MM.1S (cell line): Measurements from ENCODE around the gene EED.
A peak's percentile ranks its signal among the peaks of the same experiment; 100 is the strongest.

Source experiments
- DNase-seq: peaks from one replicate; pipeline ENCODE4 v3.0.0-alpha.2; 2015
- H2AFZ ChIP-seq: fragments of 300-600 bp; sonication (generic); 2 replicates; pipeline ENCODE4 v1.6.0; 2016; ENCODE audit warnings: antibody characterized with exemption, low read length
- H3F3A ChIP-seq: fragments of 300-600 bp; sonication (generic); 2 replicates; pipeline ENCODE4 v1.6.1; 2016; ENCODE audit warnings: mild to moderate bottlenecking, antibody characterized with exemption, low read length, moderate library complexity, mixed read lengths; ENCODE audit not compliant: insufficient read depth
- H3K27ac ChIP-seq: fragments of 300-600 bp; sonication (generic); 2 replicates; pipeline ENCODE4 v1.5.1; 2016; ENCODE audit warnings: mild to moderate bottlenecking, low read length
- H3K27me3 ChIP-seq: fragments of 300-600 bp; sonication (generic); replicated peaks from 2 replicates; pipeline ENCODE4 v1.6.0; 2016; ENCODE audit warnings: low read length; ENCODE audit not compliant: insufficient read depth
- H3K36me3 ChIP-seq: fragments of 300-600 bp; sonication (generic); replicated peaks from 2 replicates; pipeline ENCODE4 v1.6.1; 2016; ENCODE audit warnings: mild to moderate bottlenecking, low read length, mixed read lengths; ENCODE audit not compliant: insufficient read depth
- H3K4me1 ChIP-seq: fragments of 300-600 bp; sonication (generic); 2 replicates; pipeline ENCODE4 v1.6.1; 2016; ENCODE audit warnings: low read length, mixed read lengths
- H3K4me2 ChIP-seq: fragments of 300-600 bp; sonication (generic); 2 replicates; pipeline ENCODE4 v1.6.0; 2016; ENCODE audit warnings: low read depth, low read length
- H3K4me3 ChIP-seq: fragments of 300-600 bp; sonication (generic); 2 replicates; pipeline ENCODE4 v1.5.1; 2016; ENCODE audit warnings: low read length, mixed read lengths
- H3K79me2 ChIP-seq: fragments of 300-600 bp; sonication (generic); 2 replicates; pipeline ENCODE4 v1.6.1; 2016; ENCODE audit warnings: mixed run types, low read length, mixed read lengths
- H3K9ac ChIP-seq: fragments of 300-600 bp; sonication (generic); 2 replicates; pipeline ENCODE4 v1.6.1; 2016; ENCODE audit warnings: low read length, mixed read lengths
- H3K9me2 ChIP-seq: fragments of 300-600 bp; sonication (generic); replicated peaks from 2 replicates; pipeline ENCODE4 v1.6.1; 2016; ENCODE audit warnings: mild to moderate bottlenecking, low read length, mixed read lengths; ENCODE audit not compliant: insufficient read depth
- H3K9me3 ChIP-seq: fragments of 300-600 bp; sonication (generic); replicated peaks from 2 replicates; pipeline ENCODE4 v1.6.1; 2016; ENCODE audit warnings: mild to moderate bottlenecking, low read length, mixed read lengths; ENCODE audit not compliant: insufficient read depth
- H4K20me1 ChIP-seq: fragments of 300-600 bp; sonication (generic); 2 replicates; pipeline ENCODE4 v1.6.1; 2016; ENCODE audit warnings: mild to moderate bottlenecking, low read length, moderate library complexity, mixed read lengths; ENCODE audit not compliant: insufficient read depth
- EZH2 ChIP-seq: fragments of 300-600 bp; sonication (generic); optimal IDR thresholded peaks from 2 replicates; pipeline ENCODE3; 2017; ENCODE audit warnings: low read depth, mild to moderate bottlenecking, antibody characterized with exemption, low read length, mixed read lengths
- EZH2phosphoT487 ChIP-seq: fragments of 300-600 bp; sonication (generic); IDR thresholded peaks from 2 replicates; pipeline ENCODE4 v1.6.1; 2018; ENCODE audit warnings: antibody characterized with exemption, low read length
- TF ChIP-seq, protein P1 (sequence below): fragments of 300-600 bp; sonication (generic); IDR thresholded peaks from 2 replicates; pipeline ENCODE4 v1.5.1; 2016; ENCODE audit warnings: antibody characterized with exemption, low read length, mixed read lengths

Gene EED

GRCh38 chr11:86218125-86219084, 26.1 kb upstream of the EED start:
- TF ChIP-seq EZH2phosphoT487 (no peak), EZH2 (no peak)
- TF ChIP-seq, protein P1, sequence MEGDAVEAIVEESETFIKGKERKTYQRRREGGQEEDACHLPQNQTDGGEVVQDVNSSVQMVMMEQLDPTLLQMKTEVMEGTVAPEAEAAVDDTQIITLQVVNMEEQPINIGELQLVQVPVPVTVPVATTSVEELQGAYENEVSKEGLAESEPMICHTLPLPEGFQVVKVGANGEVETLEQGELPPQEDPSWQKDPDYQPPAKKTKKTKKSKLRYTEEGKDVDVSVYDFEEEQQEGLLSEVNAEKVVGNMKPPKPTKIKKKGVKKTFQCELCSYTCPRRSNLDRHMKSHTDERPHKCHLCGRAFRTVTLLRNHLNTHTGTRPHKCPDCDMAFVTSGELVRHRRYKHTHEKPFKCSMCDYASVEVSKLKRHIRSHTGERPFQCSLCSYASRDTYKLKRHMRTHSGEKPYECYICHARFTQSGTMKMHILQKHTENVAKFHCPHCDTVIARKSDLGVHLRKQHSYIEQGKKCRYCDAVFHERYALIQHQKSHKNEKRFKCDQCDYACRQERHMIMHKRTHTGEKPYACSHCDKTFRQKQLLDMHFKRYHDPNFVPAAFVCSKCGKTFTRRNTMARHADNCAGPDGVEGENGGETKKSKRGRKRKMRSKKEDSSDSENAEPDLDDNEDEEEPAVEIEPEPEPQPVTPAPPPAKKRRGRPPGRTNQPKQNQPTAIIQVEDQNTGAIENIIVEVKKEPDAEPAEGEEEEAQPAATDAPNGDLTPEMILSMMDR = peak; percentile 88
- no peaks in the 10 kb centered on the region for H3K4me1 ChIP-seq

DNA sequence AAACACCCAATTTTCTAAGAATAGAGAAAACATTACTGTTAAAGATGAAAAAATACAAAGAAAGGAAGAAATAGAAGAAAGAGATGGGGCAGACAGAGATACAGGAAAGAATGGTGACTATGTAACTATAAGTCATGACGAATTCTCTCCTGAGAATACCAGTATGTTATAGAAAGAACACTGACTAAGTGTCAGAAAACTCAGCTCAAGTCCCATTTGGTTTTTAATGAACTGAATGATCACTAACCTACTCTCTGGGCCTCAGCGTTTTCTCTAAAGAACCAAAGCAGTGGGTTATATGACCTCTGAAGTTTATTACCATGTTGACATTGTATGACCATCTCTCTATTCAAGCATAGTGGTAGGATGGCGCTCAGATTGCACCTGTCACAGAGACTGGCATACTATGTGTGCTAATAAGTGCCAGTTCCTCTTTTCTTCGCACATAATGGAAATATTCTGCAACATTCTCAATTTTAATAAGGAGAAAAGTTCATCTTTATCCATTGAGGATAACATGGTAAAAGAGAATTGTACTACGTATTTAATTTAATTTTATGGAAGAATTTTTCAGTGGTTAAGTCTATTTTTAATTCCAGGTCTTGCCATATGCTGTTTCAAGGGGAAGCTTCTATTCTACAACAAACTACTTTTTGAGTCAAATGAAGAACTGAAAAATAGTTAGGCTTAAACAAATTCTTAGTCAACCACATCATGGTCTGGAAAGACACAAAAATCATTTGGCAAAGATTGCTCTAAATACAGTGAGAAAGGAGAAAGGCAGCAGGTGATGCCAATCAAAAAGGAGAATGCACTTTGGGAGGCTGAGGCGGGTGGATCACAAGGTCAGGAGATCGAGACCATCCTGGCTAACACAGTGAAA, 25.0 kb upstream of the EED start:
- H3K4me2 ChIP-seq = no peak overlapping the region
- H3K9me2 ChIP-seq = no peaks in the 10 kb centered on the region
- H3K27ac ChIP-seq = no peak overlapping the region
- H3K36me3 ChIP-seq = no peaks in the 10 kb centered on the region
- H3K27me3 ChIP-seq = no peaks in the 10 kb centered on the region
- H3K4me3 ChIP-seq = no peak overlapping the region
- H3F3A ChIP-seq = no peaks in the 10 kb centered on the region
- H3K9me3 ChIP-seq = no peaks in the 10 kb centered on the region
- no peaks in the 10 kb centered on the region for H3K4me1 ChIP-seq
- DNase-seq = no peak
- no peaks in the 10 kb centered on the region for H4K20me1 ChIP-seq
- TF ChIP-seq EZH2phosphoT487 (no peak), EZH2 (no peak)
- TF ChIP-seq, protein P1 = no peak
- no peak overlapping the region for H3K9ac ChIP-seq
- no peaks in the 10 kb centered on the region for H3K79me2 ChIP-seq
- H2AFZ ChIP-seq = no peak overlapping the region

More at GRCh38 chr11:86218125-86219084, 26.1 kb upstream of the EED start:
- Histone ChIP-seq H3K4me3 (peak overlapping the region; percentile 41), H3K36me3 (no peaks in the 10 kb centered on the region), H3K9me2 (no peaks in the 10 kb centered on the region), H4K20me1 (no peaks in the 10 kb centered on the region), H2AFZ (peak overlapping the region; percentile 79), H3F3A (no peaks in the 10 kb centered on the region), H3K9ac (no peak overlapping the region), H3K27ac (no peak overlapping the region), H3K27me3 (no peaks in the 10 kb centered on the region), H3K79me2 (no peaks in the 10 kb centered on the region), H3K4me2 (peak overlapping the region; percentile 49), H3K9me3 (no peaks in the 10 kb centered on the region)
- peak; percentile 74 for DNase-seq

- H3F3A ChIP-seq = no peaks in the 10 kb centered on the region
- no peaks in the 10 kb centered on the region for H3K4me1 ChIP-seq
- no peaks in the 10 kb centered on the region for H4K20me1 ChIP-seq
- H3K9me2 ChIP-seq = no peaks in the 10 kb centered on the region
- H3K27ac ChIP-seq = no peak overlapping the region
- no peak overlapping the region for H3K4me3 ChIP-seq
- no peak overlapping the region for H3K4me2 ChIP-seq
- no peak overlapping the region for H3K9ac ChIP-seq
- no peaks in the 10 kb centered on the region for H3K36me3 ChIP-seq
- H3K9me3 ChIP-seq = no peaks in the 10 kb centered on the region
- H3K79me2 ChIP-seq = no peaks in the 10 kb centered on the region
- no peak for DNase-seq
- TF ChIP-seq EZH2 (no peak), EZH2phosphoT487 (no peak)
- TF ChIP-seq, protein P1 = no peak
- H2AFZ ChIP-seq = no peak overlapping the region
- H3K27me3 ChIP-seq = no peaks in the 10 kb centered on the region
These were observed 23.9 kb upstream of the EED start for GRCh38 chr11:86220653-86221052.
